ENCODE results near the gene PI4K2A.

- TF ChIP-seq EP300 (IDR thresholded peaks at IDR 0.05) (no peak), CTCF (IDR thresholded peaks at IDR 0.05) (no peak), POLR2A (IDR thresholded peaks at IDR 0.05) (no peak), POLR2AphosphoS5 (IDR thresholded peaks at IDR 0.05) (no peak)
Observed at GRCh38 chr10:97618285-97618684, 22.2 kb upstream of the PI4K2A start.
